KOPT-K1 (cell line): ENCODE data around the gene FYCO1.
A peak's percentile ranks its signal among the peaks of the same experiment; 100 is the strongest.

Source experiments
- H3K27ac ChIP-seq: fragments of 200-600 bp; sonication (generic); 2 replicates; pipeline ENCODE4 v1.5.1; 2016; ENCODE audit warnings: antibody characterized with exemption, mild to moderate bottlenecking, low read depth, low read length; ENCODE audit not compliant: poor library complexity, severe bottlenecking
- H3K36me3 ChIP-seq: fragments of 200-600 bp; sonication (generic); 2 replicates; pipeline ENCODE4 v1.5.1; 2017; ENCODE audit warnings: antibody characterized with exemption, mild to moderate bottlenecking, low read length, moderate library complexity; ENCODE audit not compliant: insufficient read depth
- H3K9me3 ChIP-seq: fragments of 200-600 bp; sonication (generic); 2 replicates; pipeline ENCODE4 v1.5.1; 2017; ENCODE audit warnings: antibody characterized with exemption, low read length, mild to moderate bottlenecking; ENCODE audit not compliant: insufficient read depth, poor library complexity, severe bottlenecking

FYCO1 gene

DNA sequence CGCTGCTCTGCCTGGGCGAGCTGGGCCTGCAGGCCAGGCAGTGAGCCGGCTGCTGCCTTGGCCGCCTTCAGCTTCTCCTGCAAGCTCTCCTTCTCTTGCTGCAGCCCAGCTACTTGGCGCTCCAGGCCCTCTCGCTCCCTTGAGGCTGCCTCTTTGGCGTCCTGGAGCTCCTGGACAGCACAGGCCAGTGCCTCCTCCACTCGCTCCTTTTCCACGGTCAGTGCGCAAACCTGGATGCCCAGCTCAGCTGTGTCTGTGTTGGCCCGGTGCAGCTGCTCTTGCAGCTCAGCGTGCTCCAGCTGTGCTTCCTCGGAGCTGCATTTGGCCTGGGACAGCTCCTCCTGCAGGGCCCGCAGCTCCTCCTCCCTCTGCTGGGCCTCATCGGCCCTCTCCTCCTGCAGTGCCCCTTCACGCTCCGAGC, 29.2 kb downstream of the FYCO1 start:
- peak overlapping the region; percentile 19 for H3K27ac ChIP-seq
- no peaks in the 10 kb centered on the region for H3K9me3 ChIP-seq
- H3K36me3 ChIP-seq = peaks cover 98% of the 10 kb centered on the region

DNA sequence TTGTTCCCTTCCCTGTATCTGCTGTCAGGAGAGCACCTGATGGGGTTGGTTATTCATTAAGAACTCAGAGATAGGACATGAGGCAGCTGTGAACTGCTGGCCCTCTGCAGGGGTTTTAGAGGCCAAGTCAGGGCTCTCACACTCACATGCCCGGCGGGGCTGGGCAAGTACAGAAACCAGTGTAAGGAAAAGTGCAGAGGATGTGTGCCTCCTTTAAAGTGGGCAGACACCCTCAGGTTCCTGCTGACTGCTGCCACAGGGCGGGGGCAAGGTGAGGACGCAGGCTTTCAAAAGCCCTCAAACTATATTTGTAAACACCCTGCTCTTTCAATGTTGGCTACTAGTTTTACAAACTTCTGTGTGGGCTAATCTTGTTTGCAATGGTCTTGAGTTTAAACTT, 30.0 kb downstream of the FYCO1 start:
- no peaks in the 10 kb centered on the region for H3K9me3 ChIP-seq
- peak overlapping the region; percentile 19 for H3K27ac ChIP-seq
- H3K36me3 ChIP-seq = peaks cover 100% of the 10 kb centered on the region

DNA sequence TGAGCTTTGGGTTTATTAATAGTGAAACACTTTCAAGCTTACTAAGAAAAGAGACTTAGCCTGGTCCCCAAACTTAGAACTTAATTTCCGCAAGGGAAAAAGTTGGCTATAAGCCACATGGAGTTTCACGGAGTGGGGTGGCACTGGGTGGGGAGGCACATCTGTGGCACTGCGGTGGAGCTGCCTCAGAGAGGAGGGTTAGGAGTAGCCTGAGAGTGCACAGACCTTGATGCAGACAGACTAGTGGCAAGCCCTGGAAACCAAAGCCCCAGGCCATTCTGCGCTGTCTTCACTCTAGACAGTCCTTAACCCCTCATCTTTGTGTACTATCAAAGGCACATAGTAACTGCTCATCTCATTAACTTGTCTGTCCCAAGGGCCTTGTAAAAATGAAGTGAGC, 30.4 kb downstream of the FYCO1 start:
- Histone ChIP-seq H3K9me3 (no peaks in the 10 kb centered on the region), H3K36me3 (peaks cover 100% of the 10 kb centered on the region), H3K27ac (peak overlapping the region; percentile 19)

DNA sequence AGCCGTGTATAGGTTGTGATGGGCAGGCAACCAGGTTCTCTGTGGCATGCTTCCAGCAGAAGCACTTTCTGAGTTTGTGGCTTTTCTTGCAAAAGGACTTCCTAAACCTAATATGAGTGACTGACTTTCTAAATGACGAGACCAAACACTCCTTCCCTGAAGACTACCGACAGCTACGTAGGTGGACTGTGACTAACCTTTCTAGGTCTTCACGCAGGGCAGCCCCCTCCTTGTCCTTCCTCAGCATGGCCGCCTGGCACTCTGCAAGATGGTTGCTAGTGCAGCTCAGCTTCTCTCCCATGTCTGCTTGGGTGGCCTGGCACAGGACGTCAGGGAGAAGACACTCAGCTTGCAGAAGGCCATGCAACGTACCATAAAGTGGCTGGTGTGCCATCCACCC, 31.5 kb downstream of the FYCO1 start:
- H3K9me3 ChIP-seq = no peaks in the 10 kb centered on the region
- H3K36me3 ChIP-seq = peaks cover 100% of the 10 kb centered on the region
- H3K27ac ChIP-seq = no peak overlapping the region

DNA sequence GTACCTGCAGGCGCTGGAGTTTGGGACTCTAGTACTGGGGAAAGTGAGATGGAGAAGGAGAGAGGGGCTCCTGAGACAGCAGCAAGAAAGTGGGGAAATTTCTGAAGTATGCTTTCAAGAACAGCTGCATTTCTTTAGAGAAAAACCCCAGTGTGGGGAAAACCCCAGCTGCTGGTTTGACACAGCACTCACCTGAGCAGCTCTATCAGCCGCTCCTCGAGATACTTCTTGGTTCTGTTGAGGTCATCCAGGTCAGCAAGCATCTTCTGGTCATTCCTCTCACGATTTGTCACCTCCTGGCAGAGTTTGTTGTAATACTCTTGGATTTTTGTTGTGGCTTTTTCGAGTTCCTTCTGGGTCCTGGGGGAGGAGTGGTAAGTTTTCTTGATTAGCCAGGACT, 33.6 kb downstream of the FYCO1 start:
- Histone ChIP-seq H3K9me3 (no peaks in the 10 kb centered on the region), H3K36me3 (peaks cover 100% of the 10 kb centered on the region)

DNA sequence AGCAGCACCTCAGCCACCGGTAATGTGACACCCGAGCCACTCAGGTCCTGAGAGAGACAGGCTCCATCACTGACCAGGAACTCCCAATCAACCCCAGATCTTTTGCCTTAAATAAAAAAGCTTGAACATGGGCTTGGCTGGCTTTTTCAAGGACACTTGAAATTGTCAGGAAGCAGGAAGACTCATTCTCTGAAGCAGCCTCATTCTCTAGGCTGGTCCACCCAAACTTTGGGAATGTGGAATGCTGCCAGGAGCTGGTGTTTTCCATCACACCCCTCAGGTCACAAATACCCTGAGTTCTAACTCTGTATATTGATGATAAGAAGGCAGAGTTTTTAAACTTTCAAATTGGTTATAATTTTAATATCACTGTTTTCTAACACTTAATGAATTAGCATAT, 35.3 kb downstream of the FYCO1 start:
- Histone ChIP-seq H3K36me3 (peaks cover 97% of the 10 kb centered on the region), H3K9me3 (no peaks in the 10 kb centered on the region), H3K27ac (no peak overlapping the region)

More for the DNA sequence above, 33.6 kb downstream of the FYCO1 start:
- no peak overlapping the region for H3K27ac ChIP-seq

DNA sequence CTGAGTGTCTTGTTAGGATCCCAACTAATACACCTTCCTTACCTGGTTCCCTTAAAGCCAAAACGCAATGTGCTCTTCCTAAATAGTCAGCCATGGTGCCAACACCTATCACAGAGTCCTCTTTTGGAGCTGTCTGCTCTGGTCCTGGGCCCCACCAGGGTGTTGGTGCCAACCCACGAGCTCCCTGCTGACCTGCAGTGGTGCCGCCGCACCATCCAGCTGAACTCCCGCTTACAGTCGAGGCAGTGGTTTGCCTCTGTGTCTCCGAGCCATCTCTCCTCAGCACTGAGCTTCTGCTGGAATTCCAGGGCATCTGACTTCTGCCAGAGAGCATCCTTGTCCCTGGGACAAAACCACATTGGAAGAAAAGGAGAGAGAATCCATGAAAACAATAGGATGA, 36.4 kb downstream of the FYCO1 start:
- no peaks in the 10 kb centered on the region for H3K9me3 ChIP-seq
- no peak overlapping the region for H3K27ac ChIP-seq
- H3K36me3 ChIP-seq = peaks cover 97% of the 10 kb centered on the region

DNA sequence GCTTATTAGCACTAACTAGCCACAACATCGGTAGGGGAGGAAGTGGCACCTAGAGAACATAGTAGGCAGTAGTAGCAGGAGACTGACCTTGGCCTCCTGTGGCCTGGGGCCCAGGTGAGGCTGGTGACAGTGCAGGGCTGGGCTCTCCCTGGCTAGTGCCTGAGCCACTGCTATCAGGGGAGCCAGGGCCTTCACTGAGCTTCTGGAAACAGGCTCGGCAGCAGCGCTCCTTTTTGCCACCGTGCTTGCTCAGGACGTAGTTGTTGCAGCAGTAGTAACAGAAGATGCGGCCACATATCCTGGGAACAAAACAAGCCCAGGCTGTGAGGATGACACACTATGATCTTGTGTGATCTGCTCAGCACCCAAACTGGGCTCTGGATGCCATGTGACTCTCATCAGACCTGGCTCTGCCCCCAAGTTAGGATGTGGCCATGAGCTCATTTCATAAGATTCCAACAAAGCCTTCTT, 37.3 kb downstream of the FYCO1 start:
- H3K27ac ChIP-seq = no peak overlapping the region
- H3K36me3 ChIP-seq = peaks cover 97% of the 10 kb centered on the region
- H3K9me3 ChIP-seq = no peaks in the 10 kb centered on the region

DNA sequence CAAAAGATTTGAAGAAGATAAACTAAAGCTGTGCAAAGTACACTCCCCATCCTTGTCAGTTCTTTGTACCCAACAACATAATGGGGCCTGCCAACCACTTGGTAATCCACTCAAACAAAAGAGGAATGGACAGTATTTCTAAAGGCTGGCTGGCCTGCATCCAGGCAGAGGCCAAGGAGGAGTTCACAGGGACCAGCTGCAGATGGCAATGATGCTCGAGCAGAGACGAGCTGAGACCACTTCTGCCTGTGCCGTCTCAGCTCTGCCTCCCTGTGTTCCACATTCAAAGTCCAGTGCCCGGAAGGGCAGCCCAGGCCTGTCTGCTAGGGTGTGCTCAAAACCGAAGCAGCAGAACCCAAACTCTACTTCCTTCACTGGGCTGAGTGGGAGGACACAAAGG, 38.0 kb downstream of the FYCO1 start:
- Histone ChIP-seq H3K36me3 (peaks cover 97% of the 10 kb centered on the region), H3K27ac (no peak overlapping the region), H3K9me3 (no peaks in the 10 kb centered on the region)

DNA sequence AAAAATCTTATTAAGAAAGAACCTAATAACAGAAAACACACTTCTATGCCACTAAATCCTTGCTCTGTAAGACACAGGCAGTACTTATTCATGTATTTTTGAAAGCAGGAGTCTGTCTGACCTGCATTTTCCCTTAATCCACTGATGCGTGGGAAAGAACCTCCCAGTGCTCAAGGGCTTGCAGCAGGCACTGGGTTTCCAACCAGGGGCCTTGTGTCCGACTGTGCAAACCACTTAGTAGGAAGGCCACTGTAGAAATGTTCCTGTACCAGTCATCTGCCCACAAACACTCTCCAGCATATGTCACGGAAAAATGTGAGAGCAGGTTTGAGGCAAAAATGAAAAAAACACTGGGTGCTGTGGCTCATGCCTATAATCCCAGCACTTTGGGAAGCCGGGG, 39.9 kb downstream of the FYCO1 start:
- Histone ChIP-seq H3K36me3 (peaks cover 97% of the 10 kb centered on the region), H3K9me3 (no peaks in the 10 kb centered on the region), H3K27ac (no peak overlapping the region)

DNA sequence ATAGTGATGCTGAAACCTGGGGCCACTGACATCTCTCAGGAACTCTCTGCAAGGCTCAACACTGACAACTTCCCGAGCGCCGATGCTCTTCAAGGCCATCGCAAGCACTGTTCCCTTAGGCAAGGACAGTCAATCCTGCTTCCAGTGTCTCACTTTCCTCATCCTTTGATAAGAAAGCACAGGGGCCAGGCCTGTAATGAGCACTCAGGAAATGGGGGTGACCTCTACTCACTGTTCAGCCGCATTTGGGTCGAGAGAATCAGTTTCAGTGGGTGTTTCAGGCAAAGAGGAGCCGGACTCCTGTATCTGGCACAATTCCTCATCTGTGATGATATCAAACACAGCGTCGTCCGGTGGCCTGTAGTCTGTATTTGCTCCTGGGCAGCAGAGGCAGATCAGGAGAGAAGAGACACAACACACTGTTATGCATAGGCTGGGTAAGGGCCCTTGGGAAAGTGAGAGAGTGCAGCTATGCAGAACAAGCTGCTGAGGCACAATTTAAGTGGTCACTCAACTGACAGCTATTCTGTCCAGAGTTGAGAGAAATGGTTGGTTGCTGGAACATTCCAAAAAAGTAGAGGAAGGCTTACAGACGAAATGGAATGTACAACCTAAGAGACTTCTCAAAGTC, 40.5 kb downstream of the FYCO1 start:
- H3K27ac ChIP-seq = no peak overlapping the region
- H3K36me3 ChIP-seq = peaks cover 97% of the 10 kb centered on the region
- H3K9me3 ChIP-seq = no peaks in the 10 kb centered on the region

DNA sequence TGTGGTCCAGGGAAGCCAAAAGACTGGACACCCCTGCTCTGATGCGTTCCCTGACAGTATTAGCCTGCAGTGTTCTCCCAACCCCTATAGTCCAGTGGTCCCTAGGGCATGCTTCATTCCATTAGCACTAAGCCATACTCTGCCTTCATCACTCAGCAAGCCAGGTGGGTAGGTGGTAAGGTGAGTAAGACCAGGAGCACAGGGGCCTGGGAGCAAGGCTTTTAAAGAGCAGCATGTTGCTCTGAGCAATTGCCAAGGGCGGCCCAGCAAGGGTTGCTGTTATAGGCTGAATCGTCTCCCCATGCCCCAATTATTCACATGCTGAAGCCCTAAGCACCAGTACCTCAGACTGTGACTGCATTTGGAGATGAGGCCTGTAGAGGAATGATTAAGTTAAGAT, 41.3 kb downstream of the FYCO1 start:
- Histone ChIP-seq H3K36me3 (peaks cover 97% of the 10 kb centered on the region), H3K9me3 (no peaks in the 10 kb centered on the region), H3K27ac (no peak overlapping the region)

DNA sequence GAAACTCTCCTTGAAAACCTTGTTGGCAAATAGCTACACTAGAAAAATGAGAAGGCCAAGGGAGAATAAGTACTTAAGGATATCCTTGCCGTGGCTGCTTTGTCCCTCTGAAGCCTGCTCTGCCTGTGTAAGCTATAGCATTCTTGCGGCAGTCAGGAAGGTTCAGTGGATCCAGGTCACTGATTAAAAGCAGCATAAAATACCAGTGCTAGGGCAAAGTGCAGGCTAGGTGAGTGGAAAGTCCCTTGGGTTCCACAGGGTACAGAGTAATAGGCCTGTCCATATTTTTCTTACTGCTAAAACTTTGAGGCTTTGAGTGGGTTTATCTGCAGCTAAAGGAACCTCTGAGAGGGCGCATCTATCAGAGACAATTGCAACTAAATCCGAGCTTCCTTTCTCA, 42.1 kb downstream of the FYCO1 start:
- Histone ChIP-seq H3K9me3 (no peaks in the 10 kb centered on the region), H3K36me3 (peaks cover 97% of the 10 kb centered on the region), H3K27ac (no peak overlapping the region)

DNA sequence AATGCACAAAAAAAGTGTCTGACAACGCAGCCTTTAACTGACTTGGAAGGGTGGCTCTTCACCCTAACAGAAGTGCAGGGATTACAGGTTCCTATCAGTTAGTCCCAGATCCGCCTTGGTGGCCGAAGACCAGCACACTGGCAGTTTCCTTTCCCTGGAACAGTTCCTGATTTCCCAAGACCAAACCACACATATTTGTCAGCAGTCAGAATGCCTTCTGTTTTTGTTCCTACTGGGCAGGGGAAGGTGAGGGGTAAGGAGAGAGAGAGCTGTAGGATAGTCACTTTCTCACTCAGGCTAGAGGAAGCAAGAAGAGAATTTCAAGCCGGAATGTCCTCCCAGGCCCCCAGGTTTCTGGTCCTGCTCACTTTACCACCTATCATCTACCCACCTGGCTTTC, 43.2 kb downstream of the FYCO1 start:
- H3K36me3 ChIP-seq = peaks cover 97% of the 10 kb centered on the region
- H3K27ac ChIP-seq = no peak overlapping the region
- no peaks in the 10 kb centered on the region for H3K9me3 ChIP-seq

DNA sequence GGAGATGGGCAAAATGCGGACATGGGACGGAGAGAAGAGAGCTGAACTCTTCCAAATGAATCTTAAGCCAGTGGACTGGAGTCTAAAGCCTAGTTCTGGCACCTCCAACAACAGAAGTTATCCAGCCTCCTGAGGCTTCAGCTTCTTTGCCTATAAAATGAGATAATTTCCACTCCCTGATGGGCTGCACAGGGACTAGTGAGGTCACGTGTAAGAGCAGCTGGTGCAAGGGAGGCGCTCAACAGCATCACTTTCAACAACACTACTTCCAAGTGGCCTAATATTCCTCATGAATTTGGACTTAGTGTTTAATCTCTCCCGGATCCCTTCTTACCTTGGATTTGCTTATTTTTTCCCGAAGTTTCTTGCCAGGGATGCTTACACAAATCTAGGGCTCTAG, 43.7 kb downstream of the FYCO1 start:
- Histone ChIP-seq H3K27ac (no peak overlapping the region), H3K9me3 (no peaks in the 10 kb centered on the region), H3K36me3 (peaks cover 97% of the 10 kb centered on the region)
